Left ventricle myocardium inferior (tissue), 1 donor: ENCODE measurements around the gene NEDD4L. TPM values are rescaled to one million over a fixed set of nuclear protein-coding genes. Genes with fewer than 3 reads are reported as not detected.
A peak's percentile ranks its signal among the peaks of the same experiment; 100 is the strongest.

ENCODE experiments used
- DNase-seq: peaks from one replicate; pipeline ENCODE4 v3.0.0-alpha.2; 2020
- H3K27ac ChIP-seq: fragments of 200-600 bp; replicated peaks from 2 replicates; pipeline ENCODE4 v1.8.0; 2021
- H3K27me3 ChIP-seq: fragments of 200-600 bp; 2 replicates; pipeline ENCODE4 v1.8.0; 2021; ENCODE audit warnings: low read depth
- H3K36me3 ChIP-seq: fragments of 200-600 bp; 2 replicates; pipeline ENCODE4 v1.8.0; 2021
- H3K4me1 ChIP-seq: fragments of 200-600 bp; 2 replicates; pipeline ENCODE4 v1.8.0; 2021
- H3K4me3 ChIP-seq: fragments of 200-600 bp; 2 replicates; pipeline ENCODE4 v1.8.0; 2021; ENCODE audit warnings: mild to moderate bottlenecking, moderate library complexity
- H3K9me3 ChIP-seq: fragments of 200-600 bp; replicated peaks from 2 replicates; pipeline ENCODE4 v1.8.0; 2021
- intact Hi-C: fragments of 100-400 bp; cut with micrococcal nuclease; formaldehyde crosslinking; loops from one replicate; pipeline ENCODE4 v1.11.0; 2022
- total RNA-seq: library from RNA; stranded (reverse); fragmentation: NEBNext Ultra II Directional; extraction: Animal tissue kit (Norgen Biotek cat#: 25700); gene quantifications from one replicate; pipeline ENCODE4 v1.2.1, GENCODE V29; 2021
- TF ChIP-seq, protein P1 (sequence below): fragments of 200-600 bp; IDR thresholded peaks from 2 replicates; pipeline ENCODE4 v1.8.0; 2021; ENCODE audit warnings: antibody characterized with exemption, mild to moderate bottlenecking, borderline replicate concordance
- donor health status: DM: no; HTN: yes; CAD: no; lungs with severe emphysema.

Gene NEDD4L
- total RNA-seq, 1 donor from 2014 or later, result 45.8 TPM

GRCh38 chr18:58298251-58299134 lies 254.5 kb downstream of the NEDD4L start:
- H3K4me3 ChIP-seq, result no peak overlapping the region
- H3K27ac ChIP-seq, result peak overlapping the region; percentile 75
- no peaks in the 10 kb centered on the region for H3K36me3 ChIP-seq
- no peak for DNase-seq
- no peaks in the 10 kb centered on the region for H3K9me3 ChIP-seq
- TF ChIP-seq, protein P1, sequence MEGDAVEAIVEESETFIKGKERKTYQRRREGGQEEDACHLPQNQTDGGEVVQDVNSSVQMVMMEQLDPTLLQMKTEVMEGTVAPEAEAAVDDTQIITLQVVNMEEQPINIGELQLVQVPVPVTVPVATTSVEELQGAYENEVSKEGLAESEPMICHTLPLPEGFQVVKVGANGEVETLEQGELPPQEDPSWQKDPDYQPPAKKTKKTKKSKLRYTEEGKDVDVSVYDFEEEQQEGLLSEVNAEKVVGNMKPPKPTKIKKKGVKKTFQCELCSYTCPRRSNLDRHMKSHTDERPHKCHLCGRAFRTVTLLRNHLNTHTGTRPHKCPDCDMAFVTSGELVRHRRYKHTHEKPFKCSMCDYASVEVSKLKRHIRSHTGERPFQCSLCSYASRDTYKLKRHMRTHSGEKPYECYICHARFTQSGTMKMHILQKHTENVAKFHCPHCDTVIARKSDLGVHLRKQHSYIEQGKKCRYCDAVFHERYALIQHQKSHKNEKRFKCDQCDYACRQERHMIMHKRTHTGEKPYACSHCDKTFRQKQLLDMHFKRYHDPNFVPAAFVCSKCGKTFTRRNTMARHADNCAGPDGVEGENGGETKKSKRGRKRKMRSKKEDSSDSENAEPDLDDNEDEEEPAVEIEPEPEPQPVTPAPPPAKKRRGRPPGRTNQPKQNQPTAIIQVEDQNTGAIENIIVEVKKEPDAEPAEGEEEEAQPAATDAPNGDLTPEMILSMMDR, result no peak
- peaks cover 80% of the 10 kb centered on the region for H3K4me1 ChIP-seq
- intact Hi-C loops, result no loop called here
- H3K27me3 ChIP-seq, result no peaks in the 10 kb centered on the region

GRCh38 chr18:58299135-58299473 lies 255.1 kb downstream of the NEDD4L start:
- Histone ChIP-seq H3K27ac (peak overlapping the region; percentile 75), H3K27me3 (no peaks in the 10 kb centered on the region), H3K9me3 (no peaks in the 10 kb centered on the region), H3K4me1 (peaks cover 86% of the 10 kb centered on the region), H3K36me3 (no peaks in the 10 kb centered on the region), H3K4me3 (no peak overlapping the region)
- no peak for DNase-seq
- TF ChIP-seq, protein P1, result no peak
- intact Hi-C loops, result no loop called here

- H3K4me3 ChIP-seq, result no peak overlapping the region
- H3K36me3 ChIP-seq, result no peaks in the 10 kb centered on the region
- intact Hi-C loops, result no loop called here
- DNase-seq, result no peak
- H3K9me3 ChIP-seq, result no peaks in the 10 kb centered on the region
- TF ChIP-seq, protein P1, result no peak
- H3K27me3 ChIP-seq, result no peaks in the 10 kb centered on the region
- peaks cover 93% of the 10 kb centered on the region for H3K4me1 ChIP-seq
- peak overlapping the region; percentile 75 for H3K27ac ChIP-seq
Measured at GRCh38 chr18:58299936-58300335, 255.9 kb downstream of the NEDD4L start.

- no peak overlapping the region for H3K4me3 ChIP-seq
- H3K27ac ChIP-seq, result peak overlapping the region; percentile 75
- H3K9me3 ChIP-seq, result peaks cover 8% of the 10 kb centered on the region
- peaks cover 87% of the 10 kb centered on the region for H3K4me1 ChIP-seq
- no peak for DNase-seq
- no peaks in the 10 kb centered on the region for H3K36me3 ChIP-seq
- intact Hi-C loops, result no loop called here
- H3K27me3 ChIP-seq, result no peaks in the 10 kb centered on the region
- TF ChIP-seq, protein P1, result no peak
Measured at GRCh38 chr18:58300867-58301266, 256.8 kb downstream of the NEDD4L start.

DNA sequence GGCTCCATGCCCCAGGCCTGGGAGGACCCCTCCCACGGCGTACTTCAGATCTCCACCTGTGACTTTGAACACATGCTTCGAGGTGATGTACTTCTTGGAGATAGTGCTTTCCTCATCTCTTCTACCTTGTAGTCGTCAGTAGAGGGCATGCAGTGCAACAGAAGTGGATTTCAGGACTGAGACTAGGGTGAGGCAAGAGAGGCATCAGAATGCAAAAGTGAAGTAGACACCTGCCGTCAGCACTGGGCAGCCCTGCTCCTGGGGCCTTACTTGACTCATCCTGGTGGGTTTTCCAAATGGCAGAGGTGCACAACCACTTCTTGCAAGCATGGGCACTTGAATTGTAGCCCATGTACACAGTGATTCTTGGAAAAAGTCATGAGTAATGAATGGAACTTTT lies 258.8 kb downstream of the NEDD4L start:
- TF ChIP-seq, protein P1, result no peak
- intact Hi-C loops, result no loop called here
- H3K27ac ChIP-seq, result no peak overlapping the region
- H3K27me3 ChIP-seq, result no peaks in the 10 kb centered on the region
- H3K36me3 ChIP-seq, result no peaks in the 10 kb centered on the region
- no peak for DNase-seq
- H3K4me1 ChIP-seq, result peaks cover 77% of the 10 kb centered on the region
- H3K9me3 ChIP-seq, result peaks cover 12% of the 10 kb centered on the region
- no peak overlapping the region for H3K4me3 ChIP-seq
